HepG2 (cell line): ENCODE data around the gene ISCU. TPM values are rescaled to one million over a fixed set of nuclear protein-coding genes. Genes with fewer than 3 reads are reported as not detected.

Source experiments
- ETV5 ChIP-seq: IDR thresholded peaks from 2 replicates; pipeline ENCODE4 v1.6.1; 2018; ENCODE audit warnings: missing biosample characterization, missing genetic modification reagents, inconsistent platforms, borderline replicate concordance
- NCOR1 ChIP-seq: fragments of 200-600 bp; sonication (generic); IDR thresholded peaks from 2 replicates; pipeline ENCODE4 v1.7.0; 2017; ENCODE audit warnings: antibody characterized with exemption, low read length, borderline replicate concordance
- ZNF251 ChIP-seq: sonication (generic); formaldehyde crosslinking; IDR thresholded peaks from 2 replicates; pipeline ENCODE4 v1.9.0; 2021; ENCODE audit warnings: mild to moderate bottlenecking, missing genetic modification reagents
- ZNF329 ChIP-seq: sonication (generic); formaldehyde crosslinking; IDR thresholded peaks from 2 replicates; pipeline ENCODE4 v1.9.0; 2021; ENCODE audit warnings: low read depth, mild to moderate bottlenecking, missing genetic modification reagents
- ZNF572 ChIP-seq: sonication (generic); formaldehyde crosslinking; IDR thresholded peaks from 2 replicates; pipeline ENCODE4 v1.5.1; 2020; ENCODE audit warnings: mild to moderate bottlenecking, missing genetic modification reagents
- ZNF652 ChIP-seq: IDR thresholded peaks from 2 replicates; pipeline ENCODE4 v1.6.1; 2016; ENCODE audit warnings: low read depth, borderline replicate concordance
- ZNF678 ChIP-seq: sonication (generic); formaldehyde crosslinking; IDR thresholded peaks from 2 replicates; pipeline ENCODE4 v1.4.0; 2020; ENCODE audit warnings: mild to moderate bottlenecking, missing genetic modification reagents
- polyA plus RNA-seq, 8 experiments: library from polyadenylated mRNA; depleted of rRNA in 3 of 8; stranded (reverse) in 7 of 8; unstranded in 1 of 8; fragments of >200 nt; fragmentation: Illumina TruSeq in 4 of 8; extraction: Trizol in 4 of 8; gene quantifications; 2 replicates each; pipeline versions ENCODE4 v1.2.1 to v1.2.3, GENCODE V29; 2011 to 2016; ENCODE audit warnings: low read depth in 4 of 8, missing spikeins in 1 of 8, mixed read lengths in 1 of 8; ENCODE audit not compliant: insufficient read depth in 1 of 8
- total RNA-seq, 5 experiments: library from RNA; depleted of rRNA; stranded (reverse); fragments of >200 nt; fragmentation: Illumina TruSeq; extraction: Trizol; gene quantifications; 2 replicates each; pipeline ENCODE4 v1.2.3, GENCODE V29; 2016; ENCODE audit warnings: low read depth in 1 of 5
- TF ChIP-seq, protein P1 (sequence below): sonication (generic); IDR thresholded peaks from 2 replicates; pipeline ENCODE4 v1.6.1; 2016; ENCODE audit warnings: low read depth, borderline replicate concordance
- TF ChIP-seq, protein P2 (sequence below), 2 experiments: fragments of 450-650 bp in 1 of 2; sonication (generic) in 1 of 2; formaldehyde crosslinking in 1 of 2; IDR thresholded peaks; 2 replicates each; pipeline versions ENCODE4 v1.6.1 to v1.8.0; 2016 to 2022; ENCODE audit warnings: antibody characterized with exemption in 1 of 2, mild to moderate bottlenecking in 1 of 2, missing genetic modification reagents in 1 of 2
- TF ChIP-seq, protein P3 (sequence below): sonication (generic); formaldehyde crosslinking; IDR thresholded peaks from 2 replicates; pipeline ENCODE4 v1.5.0; 2020; ENCODE audit warnings: mild to moderate bottlenecking, missing genetic modification reagents, moderate library complexity
- TF ChIP-seq, protein P4 (sequence below): sonication (generic); formaldehyde crosslinking; IDR thresholded peaks from 2 replicates; pipeline ENCODE4 v1.4.0; 2020; ENCODE audit warnings: mild to moderate bottlenecking, low read depth, missing genetic modification reagents
- TF ChIP-seq, protein P5 (sequence below): IDR thresholded peaks from 2 replicates; pipeline ENCODE4 v1.6.1; 2016; ENCODE audit warnings: missing genetic modification reagents, missing compliant biosample characterization

Gene ISCU
- total and polyA plus RNA-seq, 2 of the 13 experiments (the other 11 are each of a cell fraction or from before 2014, with no cell fraction given): 94.4 to 107 TPM

DNA sequence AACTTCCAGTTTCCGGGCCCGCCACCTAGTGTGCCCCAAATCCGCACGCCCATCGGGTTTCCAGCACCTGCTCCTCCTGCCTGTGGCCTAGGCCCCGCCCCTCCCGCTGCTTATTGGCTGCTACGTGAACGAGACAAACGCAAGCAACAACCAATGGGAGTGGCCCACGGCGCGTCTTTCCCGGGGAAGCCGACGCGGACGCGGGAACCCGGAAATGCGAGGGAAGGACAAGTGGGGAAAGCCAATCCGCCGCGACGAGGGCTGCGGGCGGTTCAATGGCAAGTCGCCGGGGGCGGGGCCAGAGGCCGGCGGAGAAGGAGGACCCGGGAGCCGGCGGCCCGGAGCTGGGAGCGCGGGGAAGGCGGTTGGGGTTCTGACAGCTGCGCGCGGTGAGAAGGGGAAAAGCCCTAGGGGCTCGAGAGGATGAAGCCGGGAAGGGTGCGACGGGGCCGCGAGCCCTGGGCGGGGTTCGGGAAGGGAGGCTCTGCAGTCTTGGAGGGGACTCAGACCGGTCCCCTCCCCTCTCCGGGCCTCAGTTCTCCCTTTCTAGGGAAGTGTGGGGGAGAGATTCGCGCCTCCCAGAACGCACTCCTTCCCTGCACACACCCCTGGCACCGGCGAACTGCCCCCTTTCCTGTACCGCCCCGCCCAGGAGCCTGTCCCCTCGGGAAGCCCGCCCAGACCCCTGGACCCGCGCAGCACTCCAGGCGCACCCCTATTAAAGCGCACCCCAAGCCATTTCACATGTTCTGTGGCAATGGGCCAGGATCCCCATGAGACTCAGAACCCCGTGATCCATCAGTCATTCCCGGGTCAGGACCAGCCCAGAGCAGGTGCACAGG lies 47.2 kb upstream of the ISCU start, which contains the start of gene FICD (continued):
- TF ChIP-seq, protein P1, sequence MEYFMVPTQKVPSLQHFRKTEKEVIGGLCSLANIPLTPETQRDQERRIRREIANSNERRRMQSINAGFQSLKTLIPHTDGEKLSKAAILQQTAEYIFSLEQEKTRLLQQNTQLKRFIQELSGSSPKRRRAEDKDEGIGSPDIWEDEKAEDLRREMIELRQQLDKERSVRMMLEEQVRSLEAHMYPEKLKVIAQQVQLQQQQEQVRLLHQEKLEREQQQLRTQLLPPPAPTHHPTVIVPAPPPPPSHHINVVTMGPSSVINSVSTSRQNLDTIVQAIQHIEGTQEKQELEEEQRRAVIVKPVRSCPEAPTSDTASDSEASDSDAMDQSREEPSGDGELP: no peak
- TF ChIP-seq, protein P2, sequence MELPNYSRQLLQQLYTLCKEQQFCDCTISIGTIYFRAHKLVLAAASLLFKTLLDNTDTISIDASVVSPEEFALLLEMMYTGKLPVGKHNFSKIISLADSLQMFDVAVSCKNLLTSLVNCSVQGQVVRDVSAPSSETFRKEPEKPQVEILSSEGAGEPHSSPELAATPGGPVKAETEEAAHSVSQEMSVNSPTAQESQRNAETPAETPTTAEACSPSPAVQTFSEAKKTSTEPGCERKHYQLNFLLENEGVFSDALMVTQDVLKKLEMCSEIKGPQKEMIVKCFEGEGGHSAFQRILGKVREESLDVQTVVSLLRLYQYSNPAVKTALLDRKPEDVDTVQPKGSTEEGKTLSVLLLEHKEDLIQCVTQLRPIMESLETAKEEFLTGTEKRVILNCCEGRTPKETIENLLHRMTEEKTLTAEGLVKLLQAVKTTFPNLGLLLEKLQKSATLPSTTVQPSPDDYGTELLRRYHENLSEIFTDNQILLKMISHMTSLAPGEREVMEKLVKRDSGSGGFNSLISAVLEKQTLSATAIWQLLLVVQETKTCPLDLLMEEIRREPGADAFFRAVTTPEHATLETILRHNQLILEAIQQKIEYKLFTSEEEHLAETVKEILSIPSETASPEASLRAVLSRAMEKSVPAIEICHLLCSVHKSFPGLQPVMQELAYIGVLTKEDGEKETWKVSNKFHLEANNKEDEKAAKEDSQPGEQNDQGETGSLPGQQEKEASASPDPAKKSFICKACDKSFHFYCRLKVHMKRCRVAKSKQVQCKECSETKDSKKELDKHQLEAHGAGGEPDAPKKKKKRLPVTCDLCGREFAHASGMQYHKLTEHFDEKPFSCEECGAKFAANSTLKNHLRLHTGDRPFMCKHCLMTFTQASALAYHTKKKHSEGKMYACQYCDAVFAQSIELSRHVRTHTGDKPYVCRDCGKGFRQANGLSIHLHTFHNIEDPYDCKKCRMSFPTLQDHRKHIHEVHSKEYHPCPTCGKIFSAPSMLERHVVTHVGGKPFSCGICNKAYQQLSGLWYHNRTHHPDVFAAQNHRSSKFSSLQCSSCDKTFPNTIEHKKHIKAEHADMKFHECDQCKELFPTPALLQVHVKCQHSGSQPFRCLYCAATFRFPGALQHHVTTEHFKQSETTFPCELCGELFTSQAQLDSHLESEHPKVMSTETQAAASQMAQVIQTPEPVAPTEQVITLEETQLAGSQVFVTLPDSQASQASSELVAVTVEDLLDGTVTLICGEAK (IDR thresholded peaks at IDR 0.05): no peak
- TF ChIP-seq, protein P2 (CRISPR knock-in tag; IDR thresholded peaks at IDR 0.05): no peak
- TF ChIP-seq, protein P3, sequence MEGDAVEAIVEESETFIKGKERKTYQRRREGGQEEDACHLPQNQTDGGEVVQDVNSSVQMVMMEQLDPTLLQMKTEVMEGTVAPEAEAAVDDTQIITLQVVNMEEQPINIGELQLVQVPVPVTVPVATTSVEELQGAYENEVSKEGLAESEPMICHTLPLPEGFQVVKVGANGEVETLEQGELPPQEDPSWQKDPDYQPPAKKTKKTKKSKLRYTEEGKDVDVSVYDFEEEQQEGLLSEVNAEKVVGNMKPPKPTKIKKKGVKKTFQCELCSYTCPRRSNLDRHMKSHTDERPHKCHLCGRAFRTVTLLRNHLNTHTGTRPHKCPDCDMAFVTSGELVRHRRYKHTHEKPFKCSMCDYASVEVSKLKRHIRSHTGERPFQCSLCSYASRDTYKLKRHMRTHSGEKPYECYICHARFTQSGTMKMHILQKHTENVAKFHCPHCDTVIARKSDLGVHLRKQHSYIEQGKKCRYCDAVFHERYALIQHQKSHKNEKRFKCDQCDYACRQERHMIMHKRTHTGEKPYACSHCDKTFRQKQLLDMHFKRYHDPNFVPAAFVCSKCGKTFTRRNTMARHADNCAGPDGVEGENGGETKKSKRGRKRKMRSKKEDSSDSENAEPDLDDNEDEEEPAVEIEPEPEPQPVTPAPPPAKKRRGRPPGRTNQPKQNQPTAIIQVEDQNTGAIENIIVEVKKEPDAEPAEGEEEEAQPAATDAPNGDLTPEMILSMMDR (CRISPR knock-in tag): peak; percentile 35
- TF ChIP-seq ZNF329 (no peak), ZNF678 (CRISPR knock-in tag) (0 out of 2 replicates have a peak, but pooled peaks have one; percentile 50), NCOR1 (no peak), ZNF251 (CRISPR knock-in tag) (no peak), ZNF572 (no peak), ETV5 (CRISPR knock-in tag) (peak; percentile 3; the same call in 1 of the 2 replicates), ZNF652 (no peak)
- TF ChIP-seq, protein P4, sequence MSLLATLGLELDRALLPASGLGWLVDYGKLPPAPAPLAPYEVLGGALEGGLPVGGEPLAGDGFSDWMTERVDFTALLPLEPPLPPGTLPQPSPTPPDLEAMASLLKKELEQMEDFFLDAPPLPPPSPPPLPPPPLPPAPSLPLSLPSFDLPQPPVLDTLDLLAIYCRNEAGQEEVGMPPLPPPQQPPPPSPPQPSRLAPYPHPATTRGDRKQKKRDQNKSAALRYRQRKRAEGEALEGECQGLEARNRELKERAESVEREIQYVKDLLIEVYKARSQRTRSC (CRISPR knock-in tag): no peak
- TF ChIP-seq, protein P5, sequence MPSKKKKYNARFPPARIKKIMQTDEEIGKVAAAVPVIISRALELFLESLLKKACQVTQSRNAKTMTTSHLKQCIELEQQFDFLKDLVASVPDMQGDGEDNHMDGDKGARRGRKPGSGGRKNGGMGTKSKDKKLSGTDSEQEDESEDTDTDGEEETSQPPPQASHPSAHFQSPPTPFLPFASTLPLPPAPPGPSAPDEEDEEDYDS (CRISPR knock-in tag): peak; percentile 69; the same call in 1 of the 2 replicates
